GM19025 (cell line): Measurements from ENCODE around the gene VDAC2.

Source experiments
- ATAC-seq: cut with Tn5 transposase; IDR thresholded peaks from one replicate; pipeline ENCODE4 v1.9.1; 2021; ENCODE audit warnings: mild to moderate bottlenecking, low read depth, moderate library complexity; ENCODE audit not compliant: unreplicated experiment

VDAC2 gene

GRCh38 chr10:75228834-75229233 is 18.2 kb downstream of the VDAC2 start:
- ATAC-seq = no peak

GRCh38 chr10:75229971-75230370 is 19.4 kb downstream of the VDAC2 start:
- ATAC-seq = no peak

GRCh38 chr10:75230600-75231038 is 20.0 kb downstream of the VDAC2 start:
- no peak for ATAC-seq

- ATAC-seq = no peak
Observed at GRCh38 chr10:75231672-75232581, 21.3 kb downstream of the VDAC2 start.

GRCh38 chr10:75233444-75234016 is 22.9 kb downstream of the VDAC2 start:
- ATAC-seq = no peak

- peak; percentile 50 for ATAC-seq
Observed at GRCh38 chr10:75234017-75234682, 23.6 kb downstream of the VDAC2 start.

- ATAC-seq = no peak
Observed at GRCh38 chr10:75234683-75235374, 24.2 kb downstream of the VDAC2 start.

GRCh38 chr10:75235375-75236177 is 25.0 kb downstream of the VDAC2 start, which contains the start of gene COMTD1:
Gene COMTD1, minus strand, starts transcription at chr10:75235957. Its CDS starts 29 bp downstream, at chr10:75235928.
- peak; percentile 64 for ATAC-seq

GRCh38 chr10:75236178-75236825 is 25.7 kb downstream of the VDAC2 start:
- no peak for ATAC-seq

- ATAC-seq = no peak
Observed at GRCh38 chr10:75238182-75239095, 27.8 kb downstream of the VDAC2 start.

GRCh38 chr10:75239096-75239790 is 28.6 kb downstream of the VDAC2 start:
- no peak for ATAC-seq

- ATAC-seq = no peak
Observed at GRCh38 chr10:75240329-75241076, 29.9 kb downstream of the VDAC2 start.

GRCh38 chr10:75243426-75243825 is 32.8 kb downstream of the VDAC2 start:
- no peak for ATAC-seq

- ATAC-seq = no peak
Observed at GRCh38 chr10:75244487-75245353, 34.1 kb downstream of the VDAC2 start.

GRCh38 chr10:75245354-75246250 is 35.0 kb downstream of the VDAC2 start:
- no peak for ATAC-seq
